MCF 10A (cell line): ENCODE results near the gene FCMR. TPM values are rescaled to one million over a fixed set of nuclear protein-coding genes. Genes with fewer than 3 reads are reported as not detected.

Experiments
- BruUV-seq: library from RNA; stranded (reverse); fragments of 400-500 nt; replicated peaks from 2 replicates; lab custom pipeline; 2021; lab: Mats Ljungman, UMichigan
- CTCF ChIA-PET: fragments of 300-600 bp; sonication (Branson Sonifier 250); formaldehyde crosslinking; extraction: SDS; loops from one replicate; lab custom pipeline; 2021; ENCODE audit warnings: antibody characterized with exemption, inconsistent platforms; lab: Yijun Ruan, JAX
- POLR2A ChIA-PET: fragments of 300-600, 350-650 bp; sonication (Branson Sonifier 250); formaldehyde crosslinking; extraction: SDS; loops from one replicate; lab custom pipeline; 2020; ENCODE audit warnings: antibody characterized with exemption, inconsistent platforms; lab: Yijun Ruan, JAX
- DNase-seq: peaks from one replicate; pipeline ENCODE4 v3.0.0-alpha.2; 2018; ENCODE audit not compliant: unreplicated experiment
- H3K27ac Mint-ChIP-seq: one replicate; pipeline ENCODE4 v1.8.0; 2022; ENCODE audit warnings: mild to moderate bottlenecking, low read depth, mixed read lengths; ENCODE audit not compliant: unreplicated experiment
- H3K27me3 Mint-ChIP-seq: one replicate; pipeline ENCODE4 v1.8.0; 2022; ENCODE audit warnings: mixed read lengths; ENCODE audit not compliant: insufficient read depth, unreplicated experiment
- H3K36me3 Mint-ChIP-seq: one replicate; pipeline ENCODE4 v1.8.0; 2022; ENCODE audit warnings: mild to moderate bottlenecking, moderate library complexity, mixed read lengths; ENCODE audit not compliant: insufficient read depth, unreplicated experiment
- H3K4me1 Mint-ChIP-seq: one replicate; pipeline ENCODE4 v1.8.0; 2022; ENCODE audit warnings: mixed read lengths; ENCODE audit not compliant: insufficient read depth, unreplicated experiment
- H3K4me3 Mint-ChIP-seq: one replicate; pipeline ENCODE4 v1.8.0; 2022; ENCODE audit warnings: mild to moderate bottlenecking, moderate library complexity, mixed read lengths; ENCODE audit not compliant: unreplicated experiment
- H3K9me3 Mint-ChIP-seq: one replicate; pipeline ENCODE4 v1.8.0; 2022; ENCODE audit warnings: mixed read lengths; ENCODE audit not compliant: unreplicated experiment
- intact Hi-C: fragments of 100-400 bp; cut with micrococcal nuclease; formaldehyde crosslinking; loops from 2 replicates; pipeline ENCODE4 v1.14.1; 2022
- total RNA-seq: library from RNA; stranded (reverse); gene quantifications from 2 replicates; pipeline ENCODE4 v1.2.3, GENCODE V29; 2022
- TF ChIP-seq, protein P1 (sequence below): fragments of 200-600 bp; IDR thresholded peaks from one replicate; pipeline ENCODE4 v1.8.0; 2022; ENCODE audit warnings: antibody characterized with exemption, mild to moderate bottlenecking; ENCODE audit not compliant: unreplicated experiment

The FCMR gene
- total RNA-seq, 1 experiment from 2014 or later = 10.1 TPM

DNA sequence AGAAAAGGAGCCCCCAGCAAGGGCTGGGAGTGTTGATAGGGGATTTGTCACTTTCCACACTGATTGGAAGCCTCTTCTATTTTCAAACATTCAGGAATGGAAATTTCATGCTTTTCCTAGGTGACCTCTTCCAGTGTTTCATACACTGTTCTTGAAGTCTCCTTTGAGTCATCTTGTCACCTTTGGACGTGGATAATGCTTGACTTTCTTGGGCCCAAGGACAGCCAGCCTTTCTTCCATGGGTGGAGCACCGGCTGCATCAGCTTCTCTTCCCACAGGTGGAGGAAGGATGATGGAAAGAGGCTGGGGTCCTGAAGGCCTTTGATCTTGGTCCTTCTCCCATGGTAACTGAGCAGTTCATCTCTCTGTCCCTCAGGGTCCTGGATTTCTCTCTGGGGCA, 36.4 kb upstream of the FCMR start:
- CTCF ChIA-PET = interaction anchor here (0.6 to 9.4 kb wide), 4 partner anchors 23 to 413 kb away, joined by 3 to 75 read pairs (median 14); no protein-coding TSS in a partner anchor
- intact Hi-C loops = no loop called here
- Mint-ChIP-seq H3K36me3 (no peaks in the 10 kb centered on the region), H3K4me3 (no peak overlapping the region), H3K27ac (no peak overlapping the region), H3K4me1 (peaks cover 22% of the 10 kb centered on the region), H3K27me3 (no peaks in the 10 kb centered on the region), H3K9me3 (no peaks in the 10 kb centered on the region)
- TF ChIP-seq, protein P1, sequence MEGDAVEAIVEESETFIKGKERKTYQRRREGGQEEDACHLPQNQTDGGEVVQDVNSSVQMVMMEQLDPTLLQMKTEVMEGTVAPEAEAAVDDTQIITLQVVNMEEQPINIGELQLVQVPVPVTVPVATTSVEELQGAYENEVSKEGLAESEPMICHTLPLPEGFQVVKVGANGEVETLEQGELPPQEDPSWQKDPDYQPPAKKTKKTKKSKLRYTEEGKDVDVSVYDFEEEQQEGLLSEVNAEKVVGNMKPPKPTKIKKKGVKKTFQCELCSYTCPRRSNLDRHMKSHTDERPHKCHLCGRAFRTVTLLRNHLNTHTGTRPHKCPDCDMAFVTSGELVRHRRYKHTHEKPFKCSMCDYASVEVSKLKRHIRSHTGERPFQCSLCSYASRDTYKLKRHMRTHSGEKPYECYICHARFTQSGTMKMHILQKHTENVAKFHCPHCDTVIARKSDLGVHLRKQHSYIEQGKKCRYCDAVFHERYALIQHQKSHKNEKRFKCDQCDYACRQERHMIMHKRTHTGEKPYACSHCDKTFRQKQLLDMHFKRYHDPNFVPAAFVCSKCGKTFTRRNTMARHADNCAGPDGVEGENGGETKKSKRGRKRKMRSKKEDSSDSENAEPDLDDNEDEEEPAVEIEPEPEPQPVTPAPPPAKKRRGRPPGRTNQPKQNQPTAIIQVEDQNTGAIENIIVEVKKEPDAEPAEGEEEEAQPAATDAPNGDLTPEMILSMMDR = no peak
- DNase-seq = no peak
- BruUV-seq = no TSS peak
- POLR2A ChIA-PET = interaction anchor here (0.6 to 1.5 kb wide), 2 partner anchors 74 to 837 kb away, joined by 3 read pairs; partner anchors contain the start of gene C1orf116

DNA sequence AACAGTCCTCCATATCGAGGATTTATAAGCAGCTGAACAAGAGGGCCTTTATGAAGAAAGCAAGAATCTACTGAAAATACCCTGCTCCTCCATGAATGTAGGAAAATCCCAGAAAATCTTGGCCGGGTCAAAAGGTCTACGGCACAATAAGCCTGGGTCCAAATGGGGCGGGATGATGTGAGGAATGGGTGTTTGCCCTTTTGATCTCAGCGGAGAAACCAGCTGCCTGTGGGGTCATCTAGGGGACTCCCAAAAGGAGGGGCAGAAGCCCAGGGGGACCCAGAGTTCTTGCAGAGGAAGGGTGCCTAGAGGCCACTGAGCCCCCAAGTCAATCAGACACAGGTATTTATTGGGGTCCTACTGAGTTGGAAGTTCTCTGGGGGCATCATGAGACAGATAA, 35.9 kb upstream of the FCMR start:
- TF ChIP-seq, protein P1 = no peak
- no peak overlapping the region for H3K4me3 Mint-ChIP-seq
- no peaks in the 10 kb centered on the region for H3K27me3 Mint-ChIP-seq
- ChIA-PET POLR2A (interaction anchor here (0.6 to 1.5 kb wide), 2 partner anchors 75 to 837 kb away, joined by 3 read pairs; partner anchors contain the start of gene C1orf116), CTCF (interaction anchor here (0.5 to 9.4 kb wide), 6 partner anchors 23 to 412 kb away, joined by 3 to 75 read pairs (median 3); no protein-coding TSS in a partner anchor)
- H3K4me1 Mint-ChIP-seq = peaks cover 17% of the 10 kb centered on the region
- no peaks in the 10 kb centered on the region for H3K9me3 Mint-ChIP-seq
- H3K27ac Mint-ChIP-seq = no peak overlapping the region
- intact Hi-C loops = no loop called here
- BruUV-seq = no TSS peak
- no peaks in the 10 kb centered on the region for H3K36me3 Mint-ChIP-seq
- no peak for DNase-seq

DNA sequence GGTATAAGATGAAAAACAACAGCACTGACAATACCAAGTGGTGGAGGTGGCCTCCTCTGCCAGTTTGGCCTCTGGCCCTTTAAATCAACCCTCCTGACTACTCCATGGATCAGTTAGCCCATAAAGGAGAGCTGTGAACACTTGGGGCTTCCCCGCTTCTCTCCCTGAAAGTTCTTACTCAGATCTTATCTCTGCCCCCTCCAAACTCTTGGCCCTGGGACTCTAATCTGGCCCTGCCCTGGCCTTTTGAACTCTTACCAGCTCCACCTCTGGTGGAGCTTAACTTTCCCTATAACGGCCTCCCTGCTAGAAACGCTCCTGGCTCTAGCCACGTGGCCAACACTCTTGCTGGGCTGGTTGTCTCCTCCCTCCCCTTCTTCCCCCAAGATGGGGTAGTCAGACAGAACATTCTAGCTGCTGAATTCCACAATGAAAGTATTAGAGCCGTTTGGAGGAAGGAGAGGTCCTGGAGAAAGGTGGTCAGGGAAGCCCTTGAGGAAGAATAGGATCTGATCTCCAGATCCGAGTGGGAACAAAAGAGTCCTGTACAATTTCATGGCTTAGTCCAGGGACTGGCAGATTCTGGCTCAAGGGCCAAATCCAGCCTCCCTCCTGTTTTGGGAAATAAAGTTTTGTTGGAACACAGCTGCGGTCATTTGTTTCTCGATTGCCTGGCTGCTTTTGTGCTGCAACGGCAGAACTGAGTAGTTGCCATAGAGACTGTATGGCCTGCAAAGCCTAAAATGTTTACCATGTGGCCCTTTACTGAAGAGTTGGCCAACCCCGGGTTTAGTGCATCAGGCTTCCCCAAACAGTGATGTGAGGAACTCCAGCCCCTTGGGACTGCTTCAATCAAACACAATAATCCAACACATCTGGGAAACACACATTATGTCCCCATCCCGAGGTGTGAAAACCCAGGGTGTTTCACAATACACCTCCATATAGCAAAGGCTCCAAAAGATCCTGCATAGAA, 34.0 kb upstream of the FCMR start:
- no TSS peak for BruUV-seq
- H3K9me3 Mint-ChIP-seq = no peaks in the 10 kb centered on the region
- no peak overlapping the region for H3K27ac Mint-ChIP-seq
- no peak overlapping the region for H3K4me3 Mint-ChIP-seq
- no peaks in the 10 kb centered on the region for H3K27me3 Mint-ChIP-seq
- TF ChIP-seq, protein P1 = no peak
- intact Hi-C loops = no loop called here
- no peaks in the 10 kb centered on the region for H3K36me3 Mint-ChIP-seq
- H3K4me1 Mint-ChIP-seq = peaks cover 9% of the 10 kb centered on the region
- ChIA-PET CTCF (interaction anchor here (0.6 to 9.4 kb wide), 5 partner anchors 17 to 349 kb away, joined by 3 to 75 read pairs (median 3); no protein-coding TSS in a partner anchor), POLR2A (interaction anchor here (0.6 kb wide), 1 partner anchor 1391 kb away, joined by 3 read pairs; no protein-coding TSS in a partner anchor)
- DNase-seq = no peak
